A673 (cell line): ENCODE results near the gene TTLL4.

Experiments used
- EZH2 ChIP-seq: fragments of 200-600 bp; sonication (generic); IDR thresholded peaks from 2 replicates; pipeline ENCODE4 v1.6.1; 2017; ENCODE audit warnings: borderline replicate concordance, low read depth, mild to moderate bottlenecking, mixed read lengths, antibody characterized with exemption, low read length; ENCODE audit not compliant: poor library complexity, severe bottlenecking
- TF ChIP-seq, protein P1 (sequence below): fragments of 300-800, 200-600 bp; sonication (generic); conservative IDR thresholded peaks from 2 replicates; pipeline ENCODE4 v1.5.1; 2017; ENCODE audit warnings: low read depth, mild to moderate bottlenecking, antibody characterized with exemption, low read length, moderate library complexity, mixed read lengths

DNA sequence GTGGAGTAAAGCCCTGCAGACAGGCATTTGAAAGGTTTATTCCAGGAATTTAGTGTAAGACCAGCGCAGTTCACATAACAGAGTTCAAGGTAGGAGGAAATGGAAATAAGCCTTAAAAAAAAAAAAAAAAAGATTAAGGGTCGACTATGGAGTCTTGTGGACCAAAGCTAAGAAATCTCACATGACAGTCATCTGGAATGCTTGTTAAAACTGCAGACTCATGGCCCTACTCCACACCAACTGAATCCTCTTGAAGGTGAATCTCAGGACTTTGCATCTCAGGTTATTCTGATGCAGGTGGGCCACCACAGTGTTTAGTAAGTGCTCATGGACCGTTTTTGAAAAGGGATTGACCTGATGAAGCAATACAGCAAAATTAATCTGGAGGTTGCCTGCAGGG, 8.8 kb downstream of the TTLL4 start:
- TF ChIP-seq, protein P1, sequence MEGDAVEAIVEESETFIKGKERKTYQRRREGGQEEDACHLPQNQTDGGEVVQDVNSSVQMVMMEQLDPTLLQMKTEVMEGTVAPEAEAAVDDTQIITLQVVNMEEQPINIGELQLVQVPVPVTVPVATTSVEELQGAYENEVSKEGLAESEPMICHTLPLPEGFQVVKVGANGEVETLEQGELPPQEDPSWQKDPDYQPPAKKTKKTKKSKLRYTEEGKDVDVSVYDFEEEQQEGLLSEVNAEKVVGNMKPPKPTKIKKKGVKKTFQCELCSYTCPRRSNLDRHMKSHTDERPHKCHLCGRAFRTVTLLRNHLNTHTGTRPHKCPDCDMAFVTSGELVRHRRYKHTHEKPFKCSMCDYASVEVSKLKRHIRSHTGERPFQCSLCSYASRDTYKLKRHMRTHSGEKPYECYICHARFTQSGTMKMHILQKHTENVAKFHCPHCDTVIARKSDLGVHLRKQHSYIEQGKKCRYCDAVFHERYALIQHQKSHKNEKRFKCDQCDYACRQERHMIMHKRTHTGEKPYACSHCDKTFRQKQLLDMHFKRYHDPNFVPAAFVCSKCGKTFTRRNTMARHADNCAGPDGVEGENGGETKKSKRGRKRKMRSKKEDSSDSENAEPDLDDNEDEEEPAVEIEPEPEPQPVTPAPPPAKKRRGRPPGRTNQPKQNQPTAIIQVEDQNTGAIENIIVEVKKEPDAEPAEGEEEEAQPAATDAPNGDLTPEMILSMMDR: no peak
- TF ChIP-seq EZH2: no peak
